NCI-H345 treated with DMSO at 0.1 percent for 48 hours (cell line): ENCODE results near the gene HDAC4.

Source experiments
- DNase-seq: peaks from one replicate; lab custom pipeline; 2025; ENCODE audit not compliant: unreplicated experiment; lab: John Stamatoyannopoulos, UW

Gene HDAC4

DNA sequence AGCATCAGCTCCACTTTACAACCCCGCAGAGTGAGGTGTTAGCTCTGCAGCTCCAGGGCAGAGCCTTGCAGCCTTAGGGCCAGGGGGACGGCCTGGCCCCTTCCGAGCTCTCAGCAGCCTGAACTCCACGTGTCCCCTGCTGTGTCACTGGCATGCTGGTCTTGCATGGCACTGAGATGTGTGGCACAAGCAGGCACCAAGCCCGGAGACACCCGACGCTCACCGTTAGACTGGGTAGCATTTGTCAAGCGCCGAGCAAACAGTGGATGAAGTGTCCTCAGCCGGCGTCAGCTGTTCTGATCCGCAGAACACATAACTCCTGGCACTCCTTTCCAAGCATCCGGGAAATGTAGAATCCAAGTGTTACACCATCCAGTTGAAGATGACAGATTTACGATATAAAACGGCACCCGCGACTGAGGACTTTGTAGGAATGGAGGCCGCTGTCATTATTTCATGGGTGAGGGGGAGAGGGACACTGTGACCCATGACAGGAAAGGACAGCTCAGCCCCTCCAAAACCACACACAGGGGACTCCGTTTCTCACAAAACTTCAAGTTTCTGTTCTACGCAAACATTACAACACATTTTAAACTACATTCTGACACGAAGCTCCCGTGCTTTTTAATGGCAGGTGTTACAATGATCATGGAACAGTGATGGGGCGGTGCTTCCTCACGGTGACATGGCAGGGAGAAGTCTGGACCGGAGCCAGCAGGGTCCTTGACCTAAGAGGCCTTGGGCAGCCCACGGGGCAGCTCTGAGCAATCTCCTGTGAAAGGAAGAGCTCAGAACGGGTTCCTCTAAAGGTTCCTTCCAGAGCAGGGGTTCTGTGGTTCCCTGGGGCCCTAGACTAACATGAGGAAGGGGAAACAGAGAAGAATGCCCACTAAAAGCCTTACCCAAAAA lies 89.4 kb downstream of the HDAC4 start:
- no peak for DNase-seq

GRCh38 chr2:239310401-239311061 lies 90.3 kb downstream of the HDAC4 start:
- no peak for DNase-seq

- DNase-seq = no peak
These were observed 91.2 kb downstream of the HDAC4 start for GRCh38 chr2:239309398-239310245.

DNA sequence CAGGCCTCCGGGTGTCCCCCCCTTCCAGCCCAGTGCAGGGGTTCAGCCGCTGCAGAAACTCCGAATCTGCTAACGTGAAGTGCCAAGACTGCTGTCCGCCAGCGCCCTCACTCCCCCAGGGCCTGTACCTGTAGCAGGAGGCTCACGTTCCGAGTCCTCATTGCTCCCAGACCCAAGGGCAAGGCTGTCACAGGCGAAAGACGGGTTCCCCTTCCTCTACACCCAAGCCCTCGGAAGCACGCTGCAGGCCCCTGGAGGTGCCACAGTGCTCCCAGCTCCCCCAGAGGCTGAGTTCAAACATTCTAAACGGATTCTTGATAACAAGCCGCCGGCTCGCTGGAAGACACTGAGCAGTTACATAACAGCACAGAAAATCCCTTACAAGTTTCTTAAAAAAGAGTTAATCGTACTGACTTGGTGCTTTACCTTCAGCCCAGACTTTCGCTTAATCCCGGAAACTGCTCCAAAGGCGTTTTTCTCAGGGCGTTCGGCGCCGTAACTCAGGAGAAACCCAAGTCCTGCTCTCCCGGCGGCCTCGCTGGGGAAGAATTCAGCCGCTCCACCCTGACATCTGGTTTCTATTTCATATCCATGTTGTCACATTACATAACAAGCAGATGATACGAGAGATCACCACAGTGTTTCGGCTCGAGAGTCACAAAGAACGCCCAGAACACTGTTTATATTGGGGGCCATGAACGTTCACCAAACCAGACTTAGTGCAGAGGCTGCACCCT lies 92.0 kb downstream of the HDAC4 start:
- DNase-seq = no peak

GRCh38 chr2:239307921-239308613 lies 92.8 kb downstream of the HDAC4 start:
- no peak for DNase-seq

GRCh38 chr2:239307221-239307569 lies 93.6 kb downstream of the HDAC4 start:
- no peak for DNase-seq

- no peak for DNase-seq
These were observed 94.3 kb downstream of the HDAC4 start for GRCh38 chr2:239306274-239307220.

- DNase-seq = no peak
These were observed 95.0 kb downstream of the HDAC4 start for GRCh38 chr2:239305771-239306170.

DNA sequence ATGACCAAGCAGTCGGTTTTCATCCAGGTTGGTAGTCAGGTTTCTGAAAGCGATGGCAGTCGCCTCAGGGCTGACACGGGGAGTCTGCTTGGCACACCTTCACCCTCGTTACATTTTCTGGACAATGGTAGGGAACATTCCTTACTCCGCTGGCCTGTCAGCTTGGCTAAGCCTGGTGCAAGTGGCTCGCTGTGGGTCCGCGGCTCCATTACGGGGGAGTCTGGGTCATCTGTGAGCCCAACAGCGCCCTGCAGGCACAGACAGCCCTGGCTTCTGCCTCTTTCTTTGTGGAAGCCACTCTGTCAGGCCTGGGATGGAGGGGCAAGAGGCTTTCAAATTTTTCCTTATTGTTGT lies 95.6 kb downstream of the HDAC4 start:
- DNase-seq = no peak

GRCh38 chr2:239304533-239305221 lies 96.1 kb downstream of the HDAC4 start:
- no peak for DNase-seq

DNA sequence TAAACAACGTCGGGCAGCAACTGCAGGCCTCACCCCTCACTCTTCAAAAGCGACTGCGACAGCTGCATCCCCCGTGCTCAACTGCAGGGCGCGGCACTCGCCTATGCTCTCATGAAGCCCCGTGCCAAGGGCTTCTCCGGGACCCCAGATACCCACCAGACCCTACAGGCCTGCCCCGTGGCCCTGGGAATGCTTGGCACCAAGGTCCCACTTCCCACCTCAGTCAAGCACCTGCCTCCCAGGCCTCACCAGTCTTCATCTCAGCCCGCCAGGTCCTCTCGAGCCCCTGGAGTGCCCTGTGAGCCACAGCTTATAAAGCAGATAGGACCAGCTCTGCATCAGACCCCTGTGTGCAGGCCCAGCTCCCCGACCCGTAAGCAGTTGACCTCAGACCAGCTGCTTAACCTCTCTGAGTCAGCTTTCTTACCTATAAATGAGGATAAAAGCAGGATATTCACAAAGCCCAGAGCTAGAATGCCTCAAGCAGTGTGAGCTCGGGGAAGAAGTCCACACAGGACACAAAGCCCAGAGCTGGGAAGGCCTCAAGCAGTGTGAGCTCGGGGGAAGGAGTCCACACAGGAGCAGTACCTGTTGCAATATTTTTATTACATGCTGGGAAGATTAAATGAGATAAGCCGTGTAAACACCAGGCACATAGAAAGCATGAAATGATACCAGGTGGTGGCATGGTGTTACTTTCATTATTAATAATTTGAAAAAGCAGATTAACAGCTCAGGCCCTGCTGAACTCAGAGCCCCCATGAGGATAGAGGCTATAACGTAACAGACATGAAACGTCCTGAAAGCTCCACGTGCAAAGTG lies 96.9 kb downstream of the HDAC4 start:
- no peak for DNase-seq

GRCh38 chr2:239302808-239303557 lies 97.8 kb downstream of the HDAC4 start:
- no peak for DNase-seq

GRCh38 chr2:239302083-239302807 lies 98.6 kb downstream of the HDAC4 start:
- no peak for DNase-seq

DNA sequence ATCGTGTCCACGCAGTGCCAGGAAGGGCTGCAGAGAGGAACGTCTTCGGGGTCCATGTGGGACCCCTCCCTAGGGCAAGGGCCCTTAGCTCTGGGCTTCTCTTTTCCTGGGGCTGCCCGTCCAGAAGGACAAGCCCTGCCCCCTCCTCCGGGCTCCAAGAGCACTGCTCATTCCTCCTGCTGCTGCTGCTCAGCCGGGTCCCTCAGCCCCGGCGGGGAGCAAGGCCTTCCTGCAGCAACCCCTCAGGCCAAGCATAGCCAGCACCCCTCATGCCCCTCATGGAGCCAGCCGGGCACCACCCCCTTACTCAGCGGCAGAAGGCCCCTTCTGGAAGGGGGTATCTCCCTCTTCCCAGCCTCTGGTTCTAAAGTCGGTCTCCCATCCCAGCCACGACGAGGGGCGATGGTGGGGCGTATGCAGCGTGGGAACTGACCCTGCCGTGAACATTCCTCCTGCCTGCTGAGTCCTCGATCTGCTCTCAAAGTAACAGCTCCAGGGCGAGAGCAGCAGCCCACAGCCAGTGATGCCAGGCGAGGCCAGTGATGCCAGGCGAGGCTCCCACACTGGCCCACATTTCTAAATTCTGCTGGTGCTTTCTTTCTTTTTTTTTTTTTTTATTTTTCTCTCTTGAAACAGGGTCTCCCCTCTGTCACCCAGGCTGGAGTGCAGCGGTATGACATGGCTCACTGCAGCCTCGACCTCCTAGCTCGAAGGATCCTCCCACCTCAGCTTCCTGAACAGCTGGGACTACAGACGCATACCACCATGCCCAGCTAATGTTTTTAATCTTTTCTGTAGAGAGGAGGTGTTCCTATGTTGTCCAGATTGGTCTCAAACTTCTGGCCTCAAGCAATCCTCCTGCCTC lies 99.7 kb downstream of the HDAC4 start:
- DNase-seq = no peak

DNA sequence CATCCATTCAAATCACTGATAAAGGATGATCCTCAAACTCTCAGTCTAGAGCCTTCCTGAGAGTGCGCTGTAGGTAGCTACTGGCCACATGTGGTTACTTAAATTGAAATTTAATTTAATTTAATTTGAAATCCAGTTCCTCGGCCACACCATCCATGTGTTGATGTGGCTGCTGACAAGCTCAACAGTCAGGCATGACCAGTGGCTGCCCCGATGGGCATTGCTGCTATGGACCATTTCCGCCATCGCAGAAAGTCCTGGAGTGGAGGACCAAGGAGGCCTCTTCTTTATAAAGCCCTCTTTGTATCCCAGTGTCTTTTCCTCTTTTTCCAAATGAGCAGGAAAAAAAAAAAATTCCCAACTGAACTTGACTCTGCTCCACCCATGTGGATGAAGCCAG lies 100.6 kb downstream of the HDAC4 start:
- no peak for DNase-seq
